Measurements from ENCODE around the gene NRDC. TPM values are rescaled to one million over a fixed set of nuclear protein-coding genes. Genes with fewer than 3 reads are reported as not detected.
"Not testable (repeated sequence)": the region's sequence is repeated elsewhere in the genome, so short reads cannot be mapped to it uniquely, and the experiment has no call there.

The NRDC gene
- total RNA-seq, 4 donors from 2014 or later = 53.3 to 61.5 (median 57.9) TPM

GRCh38 chr1:51901151-51901550 lies 22.6 kb upstream of the NRDC start:
- H3K36me3 ChIP-seq = no peaks in the 10 kb centered on the region
- H3K27me3 ChIP-seq = peaks cover 0 to 58% (median 2%) of the 10 kb centered on the region in 4 donors
- no peak overlapping the region for H3K4me3 ChIP-seq
- H3K27ac ChIP-seq (replicated peaks in 1 of 4) = no peak overlapping the region
- 98% methylated on average over 4 of the region's 4 CpGs for WGBS
- DNase-seq (ENCODE audit: extremely low spot score) = no peak
- intact Hi-C loops (cut with DNase I) = no loop called here
- TF ChIP-seq EP300 (IDR thresholded peaks at IDR 0.05) (no peak), POLR2AphosphoS5 (IDR thresholded peaks at IDR 0.05) (no peak), POLR2A (IDR thresholded peaks at IDR 0.05; ENCODE audit: low read depth) (no peak)
- TF ChIP-seq, protein P1, sequence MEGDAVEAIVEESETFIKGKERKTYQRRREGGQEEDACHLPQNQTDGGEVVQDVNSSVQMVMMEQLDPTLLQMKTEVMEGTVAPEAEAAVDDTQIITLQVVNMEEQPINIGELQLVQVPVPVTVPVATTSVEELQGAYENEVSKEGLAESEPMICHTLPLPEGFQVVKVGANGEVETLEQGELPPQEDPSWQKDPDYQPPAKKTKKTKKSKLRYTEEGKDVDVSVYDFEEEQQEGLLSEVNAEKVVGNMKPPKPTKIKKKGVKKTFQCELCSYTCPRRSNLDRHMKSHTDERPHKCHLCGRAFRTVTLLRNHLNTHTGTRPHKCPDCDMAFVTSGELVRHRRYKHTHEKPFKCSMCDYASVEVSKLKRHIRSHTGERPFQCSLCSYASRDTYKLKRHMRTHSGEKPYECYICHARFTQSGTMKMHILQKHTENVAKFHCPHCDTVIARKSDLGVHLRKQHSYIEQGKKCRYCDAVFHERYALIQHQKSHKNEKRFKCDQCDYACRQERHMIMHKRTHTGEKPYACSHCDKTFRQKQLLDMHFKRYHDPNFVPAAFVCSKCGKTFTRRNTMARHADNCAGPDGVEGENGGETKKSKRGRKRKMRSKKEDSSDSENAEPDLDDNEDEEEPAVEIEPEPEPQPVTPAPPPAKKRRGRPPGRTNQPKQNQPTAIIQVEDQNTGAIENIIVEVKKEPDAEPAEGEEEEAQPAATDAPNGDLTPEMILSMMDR (IDR thresholded peaks at IDR 0.05) = no peak
- H3K9me3 ChIP-seq = no peaks in the 10 kb centered on the region
- no peaks in the 10 kb centered on the region for H3K4me1 ChIP-seq

GRCh38 chr1:51899022-51899421 lies 20.5 kb upstream of the NRDC start:
- 72% methylated on average over 10 of the region's 10 CpGs for WGBS
- H3K27me3 ChIP-seq = peaks cover 0 to 68% (median 4%) of the 10 kb centered on the region in 4 donors
- H3K27ac ChIP-seq (replicated peaks in 1 of 4) = no peak overlapping the region
- intact Hi-C loops (cut with DNase I) = loop anchor here (2.0 kb wide), 1 partner anchor 102 kb away; no protein-coding TSS in a partner anchor
- H3K9me3 ChIP-seq = no peaks in the 10 kb centered on the region
- TF ChIP-seq POLR2A (IDR thresholded peaks at IDR 0.05; ENCODE audit: low read depth) (no peak), POLR2AphosphoS5 (IDR thresholded peaks at IDR 0.05) (no peak), EP300 (IDR thresholded peaks at IDR 0.05) (no peak)
- TF ChIP-seq, protein P1 (IDR thresholded peaks at IDR 0.05) = no peak
- H3K4me3 ChIP-seq = no peak overlapping the region
- no peak for DNase-seq (ENCODE audit: extremely low spot score)
- no peaks in the 10 kb centered on the region for H3K36me3 ChIP-seq
- H3K4me1 ChIP-seq = no peaks in the 10 kb centered on the region

GRCh38 chr1:51898090-51898734 lies 19.7 kb upstream of the NRDC start:
- no peak for DNase-seq (ENCODE audit: extremely low spot score)
- Histone ChIP-seq H3K4me3 (no peak overlapping the region), H3K9me3 (no peaks in the 10 kb centered on the region), H3K27ac (replicated peaks in 1 of 4) (no peak overlapping the region), H3K36me3 (no peaks in the 10 kb centered on the region), H3K27me3 (peaks cover 0 to 70% (median 4%) of the 10 kb centered on the region in 4 donors), H3K4me1 (no peaks in the 10 kb centered on the region)
- intact Hi-C loops (cut with DNase I) = loop anchor here (2.0 kb wide), 1 partner anchor 103 kb away; no protein-coding TSS in a partner anchor
- no peak for TF ChIP-seq POLR2AphosphoS5 (IDR thresholded peaks at IDR 0.05)
- TF ChIP-seq, protein P1 (IDR thresholded peaks at IDR 0.05) = no peak
- TF ChIP-seq EP300 (IDR thresholded peaks at IDR 0.05) = no peak
- no peak for TF ChIP-seq POLR2A (IDR thresholded peaks at IDR 0.05; ENCODE audit: low read depth)
- WGBS = 62% methylated on average over 6 of the region's 6 CpGs

DNA sequence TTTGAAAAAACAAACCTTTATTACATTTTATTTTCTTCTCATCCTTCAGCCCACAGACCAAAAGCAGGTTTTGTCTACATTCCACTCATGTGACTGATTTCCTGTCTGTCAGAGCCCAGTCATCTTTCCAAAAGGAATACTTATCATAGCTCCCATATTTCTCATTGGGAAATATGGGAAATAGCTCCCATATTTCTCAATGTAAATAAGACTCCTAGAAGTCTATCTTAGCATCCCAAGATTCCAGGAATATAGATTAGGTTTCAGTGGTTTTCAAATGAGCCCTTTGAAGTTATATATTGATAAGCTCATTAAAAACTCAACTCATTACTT lies 19.1 kb upstream of the NRDC start:
- Histone ChIP-seq H3K9me3 (no peaks in the 10 kb centered on the region), H3K27ac (replicated peaks in 1 of 4) (no peak overlapping the region), H3K4me3 (no peak overlapping the region), H3K27me3 (peaks cover 0 to 75% (median 4%) of the 10 kb centered on the region in 4 donors), H3K4me1 (no peaks in the 10 kb centered on the region), H3K36me3 (no peaks in the 10 kb centered on the region)
- no peak for DNase-seq (ENCODE audit: extremely low spot score)
- TF ChIP-seq, protein P1 (IDR thresholded peaks at IDR 0.05) = no peak
- TF ChIP-seq EP300 (IDR thresholded peaks at IDR 0.05) (no peak), POLR2A (IDR thresholded peaks at IDR 0.05; ENCODE audit: low read depth) (no peak), POLR2AphosphoS5 (IDR thresholded peaks at IDR 0.05) (no peak)
- intact Hi-C loops (cut with DNase I) = loop anchor here (2.0 kb wide), 1 partner anchor 103 kb away; no protein-coding TSS in a partner anchor

DNA sequence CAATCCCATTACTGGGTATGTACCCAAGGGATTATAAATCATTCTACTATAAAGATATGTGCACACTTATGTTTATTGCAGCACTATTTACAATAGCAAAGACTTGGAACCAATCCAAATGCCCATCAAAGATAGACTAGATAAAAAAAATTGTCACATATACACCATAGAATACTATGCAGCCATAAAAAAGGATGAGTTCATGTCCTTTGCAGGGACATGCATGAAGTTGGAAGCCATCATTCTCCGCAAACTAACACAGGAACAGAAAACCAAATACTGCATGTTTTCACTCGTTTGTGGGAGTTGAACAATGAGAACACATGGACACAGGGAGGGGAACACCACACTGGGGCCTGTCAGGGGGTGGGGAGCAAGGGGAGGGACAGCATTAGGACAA lies 16.2 kb upstream of the NRDC start:
- H3K27ac ChIP-seq (replicated peaks in 1 of 4); H3K9me3 ChIP-seq; intact Hi-C loops (cut with DNase I); DNase-seq (ENCODE audit: extremely low spot score); H3K4me3 ChIP-seq; H3K36me3 ChIP-seq; H3K4me1 ChIP-seq: not testable (repeated sequence)
- H3K27me3 ChIP-seq = peaks cover 0 to 84% (median 4%) of the 10 kb centered on the region in 4 donors
- WGBS = 67% methylated on average over 2 of the region's 2 CpGs
